Breast epithelium (tissue), 4 donors: ENCODE data around the gene IQSEC3. TPM values are rescaled to one million over a fixed set of nuclear protein-coding genes. Genes with fewer than 3 reads are reported as not detected.

Source experiments
- DNase-seq, 2 donors: peaks; one replicate each; pipeline ENCODE4 v3.0.0-alpha.2; 2019; ENCODE audit warnings: low spot score in 2 of 2
- H3K27ac ChIP-seq, 2 donors: fragments of 200-600 bp; sonication (generic) in 1 of 2; one replicate each; pipeline ENCODE4 v1.5.1; 2016 to 2019; ENCODE audit warnings: mild to moderate bottlenecking in 1 of 2
- H3K27me3 ChIP-seq, 2 donors: fragments of 200-600 bp; sonication (generic) in 1 of 2; one replicate each; pipeline versions ENCODE4 v1.5.1 to v1.6.0; 2017 to 2019; ENCODE audit warnings: control low read depth in 1 of 2, mild to moderate bottlenecking in 1 of 2
- H3K36me3 ChIP-seq: fragments of 200-600 bp; one replicate; pipeline ENCODE4 v1.5.1; 2019
- H3K4me1 ChIP-seq, 2 donors: fragments of 200-600 bp; sonication (generic); one replicate each; pipeline ENCODE4 v1.5.1; 2016 to 2019; ENCODE audit warnings: control low read depth in 1 of 2
- H3K4me3 ChIP-seq, 3 donors: fragments of 200-600 bp; sonication (generic); 1 replicate in 2 of 3; 2 replicates in 1 of 3; pipeline ENCODE4 v1.5.1; 2016 to 2019; ENCODE audit warnings: mild to moderate bottlenecking in 3 of 3, moderate library complexity in 2 of 3
- H3K9me3 ChIP-seq, 2 donors: fragments of 200-600 bp; sonication (generic) in 1 of 2; one replicate each; pipeline ENCODE4 v1.5.1; 2016 to 2019; ENCODE audit warnings: control low read depth in 1 of 2
- CTCF ChIP-seq, 3 donors: fragments of 450-650 bp; IDR thresholded peaks; one replicate each; pipeline ENCODE4 v1.5.1; 2016 to 2017; ENCODE audit warnings: antibody characterized with exemption in 3 of 3, mild to moderate bottlenecking in 3 of 3, moderate library complexity in 3 of 3
- POLR2A ChIP-seq: fragments of 450-650 bp; IDR thresholded peaks from one replicate; pipeline ENCODE4 v1.6.1; 2016; ENCODE audit warnings: antibody characterized with exemption, mild to moderate bottlenecking, moderate library complexity
- POLR2AphosphoS5 ChIP-seq, 3 donors: sonication (generic); formaldehyde crosslinking; IDR thresholded peaks; one replicate each; pipeline ENCODE4 v1.6.1; 2017; ENCODE audit warnings: antibody characterized with exemption in 3 of 3
- intact Hi-C: fragments of 100-400 bp; cut with DNase I; formaldehyde crosslinking; loops from one replicate; pipeline ENCODE4 v1.15.1; 2023; ENCODE audit warnings: low total_unique reads
- total RNA-seq, 3 donors: library from RNA; depleted of rRNA; stranded (reverse); fragments of >200 nt; gene quantifications; one replicate each; pipeline ENCODE4 v1.1.0, GENCODE V29; 2016

Gene IQSEC3
- total RNA-seq, 3 donors from 2014 or later = 0.64 to 0.98 (median 0.73) TPM

GRCh38 chr12:117816-118345 is 51.3 kb downstream of the IQSEC3 start:
- no peak overlapping the region for H3K4me3 ChIP-seq
- TF ChIP-seq CTCF (IDR thresholded peaks at IDR 0.05) (no peak), POLR2A (no peak), POLR2AphosphoS5 (IDR thresholded peaks at IDR 0.05) (no peak)
- intact Hi-C loops = no loop called here
- H3K27ac ChIP-seq = no peak overlapping the region
- no peaks in the 10 kb centered on the region for H3K9me3 ChIP-seq
- no peaks in the 10 kb centered on the region for H3K4me1 ChIP-seq
- H3K27me3 ChIP-seq = peaks cover 0 to 9% of the 10 kb centered on the region in 2 donors
- H3K36me3 ChIP-seq = no peaks in the 10 kb centered on the region
- DNase-seq = no peak

GRCh38 chr12:118591-118990 is 52.0 kb downstream of the IQSEC3 start:
- Histone ChIP-seq H3K36me3 (no peaks in the 10 kb centered on the region), H3K4me1 (no peaks in the 10 kb centered on the region), H3K27me3 (peaks cover 0 to 9% of the 10 kb centered on the region in 2 donors), H3K27ac (no peak overlapping the region), H3K9me3 (no peaks in the 10 kb centered on the region), H3K4me3 (no peak overlapping the region)
- intact Hi-C loops = no loop called here
- DNase-seq = no peak
- TF ChIP-seq CTCF (IDR thresholded peaks at IDR 0.05) (no peak), POLR2A (no peak), POLR2AphosphoS5 (IDR thresholded peaks at IDR 0.05) (no peak)

GRCh38 chr12:120951-121350 is 54.4 kb downstream of the IQSEC3 start:
- Histone ChIP-seq H3K27ac (no peak overlapping the region), H3K9me3 (no peaks in the 10 kb centered on the region), H3K4me1 (no peaks in the 10 kb centered on the region), H3K4me3 (no peak overlapping the region), H3K36me3 (no peaks in the 10 kb centered on the region), H3K27me3 (peaks cover 0 to 11% of the 10 kb centered on the region in 2 donors)
- TF ChIP-seq POLR2AphosphoS5 (IDR thresholded peaks at IDR 0.05) (no peak), CTCF (IDR thresholded peaks at IDR 0.05) (no peak), POLR2A (no peak)
- DNase-seq = no peak
- intact Hi-C loops = no loop called here

GRCh38 chr12:121647-122046 is 55.1 kb downstream of the IQSEC3 start:
- H3K9me3 ChIP-seq = no peaks in the 10 kb centered on the region
- H3K4me3 ChIP-seq = no peak overlapping the region
- TF ChIP-seq POLR2AphosphoS5 (IDR thresholded peaks at IDR 0.05) = no peak
- no peak for TF ChIP-seq CTCF (IDR thresholded peaks at IDR 0.05)
- TF ChIP-seq POLR2A = no peak
- intact Hi-C loops = no loop called here
- H3K36me3 ChIP-seq = no peaks in the 10 kb centered on the region
- DNase-seq = no peak
- H3K4me1 ChIP-seq = no peaks in the 10 kb centered on the region
- H3K27ac ChIP-seq = no peak overlapping the region
- peaks cover 0 to 11% of the 10 kb centered on the region in 2 donors for H3K27me3 ChIP-seq

GRCh38 chr12:125075-125474 is 58.5 kb downstream of the IQSEC3 start:
- Histone ChIP-seq H3K36me3 (no peaks in the 10 kb centered on the region), H3K4me3 (no peak overlapping the region), H3K4me1 (no peaks in the 10 kb centered on the region), H3K27ac (no peak overlapping the region), H3K9me3 (no peaks in the 10 kb centered on the region), H3K27me3 (peaks cover 0 to 4% of the 10 kb centered on the region in 2 donors)
- intact Hi-C loops = no loop called here
- no peak for TF ChIP-seq POLR2AphosphoS5 (IDR thresholded peaks at IDR 0.05)
- TF ChIP-seq CTCF (IDR thresholded peaks at IDR 0.05) = no peak
- TF ChIP-seq POLR2A = no peak
- no peak for DNase-seq
